GM21528 (cell line): ENCODE data around the gene SARDH.

Source experiments
- ATAC-seq: cut with Tn5 transposase; IDR thresholded peaks from one replicate; pipeline ENCODE4 v1.9.1; 2021; ENCODE audit warnings: mild to moderate bottlenecking, moderate library complexity; ENCODE audit not compliant: unreplicated experiment, low FRiP score

The SARDH gene

GRCh38 chr9:133735931-133736330 lies 2.2 kb downstream of the SARDH start:
- ATAC-seq = no peak

GRCh38 chr9:133735415-133735775 lies 2.8 kb downstream of the SARDH start:
- ATAC-seq = no peak

DNA sequence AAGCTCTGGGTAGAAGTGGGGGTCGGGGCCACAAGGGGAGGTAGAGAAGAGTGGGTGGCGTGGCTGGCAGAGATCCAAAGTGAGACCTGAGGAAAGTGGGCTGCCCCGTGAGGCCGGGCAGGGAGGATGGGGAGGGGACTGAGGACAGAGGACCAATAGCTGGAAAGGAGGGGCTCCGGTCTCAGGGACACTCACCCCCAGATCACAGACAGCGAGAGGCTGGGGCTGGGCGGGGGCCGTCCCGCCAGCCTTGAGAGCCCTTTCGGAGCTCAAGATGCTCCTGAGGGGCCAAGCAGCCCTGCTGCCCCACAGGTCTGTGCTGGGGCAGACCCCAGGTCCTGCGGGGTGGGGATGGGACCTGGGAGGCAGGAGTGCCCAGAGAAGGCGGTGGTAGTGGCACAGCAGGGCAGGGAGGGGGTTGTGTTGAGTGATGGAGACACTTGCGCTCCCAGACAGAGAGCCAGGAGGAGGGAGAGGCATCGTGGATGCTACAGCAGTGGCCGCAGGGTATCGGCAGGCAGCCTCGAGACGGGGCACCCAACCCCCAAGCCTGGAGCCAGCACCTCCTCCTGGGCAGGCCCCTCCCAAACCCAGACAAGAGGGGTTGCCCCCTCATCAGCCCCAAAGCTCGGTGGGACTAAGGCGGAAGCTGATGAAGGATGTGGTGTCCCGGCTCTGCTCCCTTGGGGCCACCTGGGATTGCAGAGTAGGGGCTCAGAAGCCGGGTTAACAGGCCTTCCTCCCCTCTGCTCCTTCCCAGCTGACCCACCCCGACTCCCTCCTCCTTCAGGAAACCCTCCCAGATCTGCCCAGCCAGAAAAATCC lies 3.4 kb downstream of the SARDH start:
- ATAC-seq = no peak

- ATAC-seq = no peak
Measured at GRCh38 chr9:133733796-133734533, 4.2 kb downstream of the SARDH start.

- ATAC-seq = no peak
Measured at GRCh38 chr9:133733421-133733795, 4.7 kb downstream of the SARDH start.

DNA sequence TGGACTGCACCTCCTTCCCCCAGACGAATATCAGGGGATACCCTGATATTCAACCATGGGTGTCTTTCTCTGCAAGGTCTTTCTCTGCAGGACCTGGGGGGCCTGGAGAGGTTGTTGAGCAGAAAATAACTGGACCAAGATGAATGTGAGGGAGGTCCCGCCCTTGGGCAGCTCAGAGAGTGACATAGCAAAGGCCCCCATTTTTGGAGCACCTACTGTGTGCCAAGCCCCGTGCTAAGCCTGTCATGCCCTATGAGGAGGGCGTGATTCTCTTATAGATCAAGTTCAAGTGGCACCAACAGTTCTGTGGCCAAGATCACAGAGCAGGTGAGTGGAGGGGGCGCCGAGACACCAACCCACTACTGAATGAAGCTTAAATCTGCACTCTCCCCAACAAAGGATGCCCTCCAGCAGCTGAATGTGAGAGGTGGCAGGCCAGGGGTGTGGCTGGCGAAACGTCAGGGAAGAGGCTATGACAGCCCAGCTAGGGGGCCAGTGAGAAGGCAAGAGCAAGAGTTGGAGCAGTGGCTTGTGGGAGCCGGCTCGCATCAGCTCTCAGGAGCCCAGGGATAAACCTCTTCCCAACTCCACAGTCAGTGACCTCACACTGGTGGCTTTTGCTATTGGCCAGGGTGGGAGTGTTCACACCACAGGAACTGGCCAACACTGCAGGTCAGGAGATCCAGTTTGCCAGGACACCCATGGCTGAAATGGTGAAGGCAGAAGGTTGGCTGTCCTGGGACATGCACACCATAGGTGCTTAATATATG lies 5.3 kb downstream of the SARDH start:
- ATAC-seq = no peak

GRCh38 chr9:133731876-133732638 lies 6.1 kb downstream of the SARDH start:
- ATAC-seq = no peak

- no peak for ATAC-seq
Measured at GRCh38 chr9:133730994-133731715, 7.0 kb downstream of the SARDH start.

DNA sequence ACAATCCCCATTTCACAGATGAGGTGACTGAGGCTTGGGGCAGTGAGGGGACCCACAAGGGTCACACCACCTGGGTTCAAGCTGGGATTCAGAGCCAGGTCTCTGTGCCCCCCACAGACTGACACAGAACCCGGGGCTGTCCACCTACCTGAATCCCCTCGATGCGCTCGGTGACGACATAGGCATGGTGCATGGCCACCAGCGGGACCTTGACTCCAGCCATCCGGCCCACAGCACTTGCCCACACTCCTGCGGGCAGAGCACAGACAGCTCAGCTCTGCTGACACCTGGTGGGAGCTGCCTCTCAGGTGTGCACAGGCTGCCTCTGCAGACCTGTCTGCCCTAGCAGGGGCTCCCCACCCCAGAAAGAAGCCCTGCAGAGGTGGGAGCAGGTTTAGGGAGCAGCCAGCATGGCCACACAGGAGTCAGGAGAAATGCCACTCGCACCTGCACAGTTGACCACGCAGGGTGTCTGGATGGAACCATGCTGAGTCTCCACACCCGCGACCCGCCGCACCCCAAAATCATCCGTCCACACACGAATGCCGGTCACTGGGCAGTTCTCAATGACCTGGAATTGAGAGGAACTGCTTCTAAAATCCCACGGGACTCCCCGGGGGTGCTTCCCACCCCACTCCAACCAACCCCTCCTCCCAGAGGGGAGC lies 8.4 kb downstream of the SARDH start:
- ATAC-seq = no peak

GRCh38 chr9:133728856-133729616 lies 9.1 kb downstream of the SARDH start:
- no peak for ATAC-seq

DNA sequence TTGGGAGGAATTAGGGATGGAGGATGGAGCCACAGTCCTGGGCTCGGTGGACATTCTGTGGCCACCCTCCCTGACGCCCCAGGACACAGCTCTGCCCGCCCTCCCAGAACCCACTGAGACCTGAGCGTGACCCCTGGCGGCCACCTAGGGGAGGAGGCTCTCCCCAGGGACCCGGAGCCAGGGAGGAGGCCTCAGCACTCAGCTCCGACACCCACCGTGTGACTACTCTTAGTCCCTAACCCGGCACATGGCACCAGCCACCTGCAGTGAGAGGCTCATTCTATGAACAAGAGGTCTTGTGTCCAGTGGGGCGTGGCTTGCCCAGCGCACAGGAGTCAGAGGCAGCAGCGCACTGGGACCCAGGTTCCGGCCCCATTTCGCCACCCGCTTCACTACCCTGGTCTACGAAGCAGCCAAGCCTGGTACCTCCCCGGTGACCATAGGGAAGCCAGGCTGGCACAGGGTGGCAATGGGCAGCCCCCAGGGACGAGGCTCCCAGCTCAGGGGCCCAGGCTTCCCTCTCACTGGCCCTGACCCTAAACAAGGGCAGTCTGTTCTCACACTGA lies 10.2 kb downstream of the SARDH start:
- ATAC-seq = no peak

DNA sequence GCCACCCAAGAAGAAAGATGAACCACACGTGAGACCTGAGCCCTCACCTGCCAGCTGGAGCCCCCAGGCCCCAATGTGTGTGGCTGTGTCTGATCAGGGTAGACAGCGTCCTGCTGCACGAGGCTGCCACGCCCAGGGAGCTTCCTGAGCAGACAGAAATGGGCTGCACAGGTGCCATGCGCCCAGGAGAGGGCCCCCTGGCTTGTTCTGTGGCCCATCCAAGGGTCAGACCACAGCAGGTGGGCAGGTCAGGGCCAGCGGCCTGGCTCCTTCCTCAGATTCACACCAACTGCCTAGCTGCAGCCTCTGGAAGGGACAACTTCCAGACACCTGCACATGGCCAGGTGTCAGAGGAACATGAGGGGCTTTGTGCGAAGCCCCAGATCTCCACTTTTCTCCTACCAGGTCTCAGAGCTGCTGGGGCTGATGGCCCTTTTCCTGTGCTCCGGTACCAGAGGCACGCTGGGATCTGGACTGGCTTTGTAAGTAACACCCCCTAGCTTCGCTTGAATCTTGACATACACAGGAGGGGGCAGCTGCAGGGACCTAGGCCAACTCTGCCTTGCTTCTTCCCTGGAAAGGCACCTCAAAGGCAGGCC lies 10.8 kb downstream of the SARDH start:
- ATAC-seq = no peak

GRCh38 chr9:133726401-133727276 lies 11.5 kb downstream of the SARDH start:
- ATAC-seq = no peak

- no peak for ATAC-seq
Measured at GRCh38 chr9:133725886-133726285, 12.3 kb downstream of the SARDH start.

DNA sequence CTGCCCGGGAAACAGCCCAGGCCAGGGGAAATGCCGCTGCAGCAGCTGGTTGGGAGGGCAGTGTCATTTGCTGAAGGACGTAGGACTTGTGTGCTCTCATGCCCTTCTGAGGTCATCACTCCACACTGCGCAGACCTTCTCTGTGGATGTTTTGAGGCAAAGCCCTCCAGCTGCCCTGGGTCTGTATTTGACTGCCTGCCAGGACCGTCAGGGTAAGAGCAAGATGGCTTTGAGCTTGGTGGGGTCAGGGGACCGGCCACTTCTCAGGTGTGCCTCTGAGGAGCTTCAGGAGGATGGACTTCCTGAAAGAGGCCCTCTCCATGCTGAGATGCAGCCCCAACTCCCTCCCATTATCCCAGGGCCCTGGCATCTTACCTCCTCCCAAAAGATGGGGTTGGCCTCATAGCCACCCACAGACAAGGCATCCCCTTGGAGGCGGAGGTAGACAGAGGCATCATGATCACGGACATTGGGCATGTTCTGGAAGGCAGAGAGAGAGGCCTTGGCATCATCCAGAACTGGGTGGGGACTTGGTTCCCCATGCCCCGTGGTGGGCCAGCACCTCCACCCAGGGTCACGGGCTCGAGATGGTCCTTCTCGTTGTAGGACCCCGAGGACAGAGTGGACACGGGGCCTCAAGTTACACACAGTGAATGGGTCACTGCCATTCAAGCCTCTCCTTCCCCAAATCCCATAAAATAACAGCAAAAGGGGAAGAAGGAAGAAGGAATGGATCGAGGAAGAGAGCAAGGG lies 19.4 kb downstream of the SARDH start:
- ATAC-seq = no peak
